H1 (cell line): ENCODE results near the gene ATG9B. TPM values are rescaled to one million over a fixed set of nuclear protein-coding genes. Genes with fewer than 3 reads are reported as not detected.

Experiments
- CTCF ChIA-PET: fragments of 300-600 bp; sonication (Branson Sonifier 250); formaldehyde crosslinking; loops from one replicate; lab custom pipeline; 2021; ENCODE audit not compliant: partially characterized antibody; lab: Charles Lee
- POLR2A ChIA-PET: fragments of 300-600 bp; sonication (Branson Sonifier 250); formaldehyde crosslinking; loops from one replicate; lab custom pipeline; 2021; ENCODE audit warnings: inconsistent platforms; ENCODE audit not compliant: partially characterized antibody; lab: Charles Lee
- DNase-seq, 2 experiments: peaks; one replicate each; pipeline versions ENCODE4 v3.0.0 to v3.0.0-alpha.2; 2010 to 2022; ENCODE audit warnings: low spot score in 2 of 2, low read depth in 1 of 2, mixed read lengths in 1 of 2
- FAIRE-seq: peaks from 2 replicates; lab custom pipeline; 2011; peaks lifted over from hg19 to GRCh38; lab: Jason Lieb, UNC
- H2AFZ ChIP-seq: 2 replicates; pipeline ENCODE4 v1.8.1; 2012; ENCODE audit warnings: low read length, inconsistent platforms
- H2AK5ac ChIP-seq: 2 replicates; pipeline ENCODE4 v1.6.1; 2013; ENCODE audit warnings: low read depth, low read length
- H2BK120ac ChIP-seq: replicated peaks from 2 replicates; pipeline ENCODE3; 2013; ENCODE audit warnings: low read depth, low read length, inconsistent platforms
- H2BK12ac ChIP-seq: 2 replicates; pipeline ENCODE4 v1.6.1; 2013; ENCODE audit warnings: low read depth, low read length
- H2BK15ac ChIP-seq: 2 replicates; pipeline ENCODE4 v1.6.1; 2013; ENCODE audit warnings: low read length
- H2BK20ac ChIP-seq: 2 replicates; pipeline ENCODE4 v1.6.1; 2013; ENCODE audit warnings: low read length
- H2BK5ac ChIP-seq: 2 replicates; pipeline ENCODE4 v1.6.1; 2013; ENCODE audit warnings: low read depth, low read length
- H3K14ac ChIP-seq: 2 replicates; pipeline ENCODE4 v1.6.1; 2013; ENCODE audit warnings: inconsistent platforms; ENCODE audit not compliant: insufficient read length
- H3K18ac ChIP-seq: 2 replicates; pipeline ENCODE4 v1.6.1; 2013; ENCODE audit warnings: low read length; ENCODE audit errors: extremely low read depth
- H3K23ac ChIP-seq: 2 replicates; pipeline ENCODE4 v1.6.1; 2013; ENCODE audit warnings: inconsistent platforms; ENCODE audit not compliant: insufficient read length
- H3K23me2 ChIP-seq: 2 replicates; pipeline ENCODE4 v1.6.1; 2013; ENCODE audit warnings: low read depth, low read length
- H3K27ac ChIP-seq: 2 replicates; pipeline ENCODE4 v1.6.1; 2011; ENCODE audit warnings: low read depth, low read length, inconsistent platforms
- H3K27me3 ChIP-seq, 4 experiments: replicated peaks in 1 of 4; 1 replicate in 1 of 4; 2 replicates in 3 of 4; pipeline versions ENCODE4 v1.6.1 to v1.8.1; 2011 to 2013; ENCODE audit warnings: low read length in 3 of 4, mild to moderate bottlenecking in 3 of 4, inconsistent platforms in 2 of 4, mixed read lengths in 2 of 4, moderate library complexity in 1 of 4; ENCODE audit not compliant: control insufficient read depth in 3 of 4, insufficient read depth in 3 of 4; ENCODE audit errors: extremely low read depth in 1 of 4
- H3K36me3 ChIP-seq, 4 experiments: 2 replicates each; pipeline versions ENCODE4 v1.6.1 to v1.8.1; 2011 to 2013; ENCODE audit warnings: mild to moderate bottlenecking in 4 of 4, low read length in 3 of 4, moderate library complexity in 2 of 4, control low read depth in 1 of 4, inconsistent platforms in 1 of 4; ENCODE audit not compliant: insufficient read depth in 4 of 4, control insufficient read depth in 2 of 4
- H3K4ac ChIP-seq: replicated peaks from 2 replicates; pipeline ENCODE3; 2013; ENCODE audit warnings: low read length, low read depth, mixed read lengths, inconsistent platforms; ENCODE audit not compliant: insufficient read length
- H3K4me1 ChIP-seq, 4 experiments: replicated peaks in 1 of 4; 1 replicate in 1 of 4; 2 replicates in 3 of 4; pipeline versions ENCODE4 v1.6.1 to v1.8.1; 2011 to 2013; ENCODE audit warnings: low read length in 3 of 4, inconsistent platforms in 2 of 4, mixed read lengths in 1 of 4; ENCODE audit not compliant: insufficient read depth in 4 of 4, control insufficient read depth in 3 of 4
- H3K4me2 ChIP-seq, 2 experiments: 2 replicates each; pipeline versions ENCODE4 v1.6.1 to v1.8.1; 2011 to 2013; ENCODE audit warnings: low read depth in 2 of 2, low read length in 2 of 2, control low read depth in 1 of 2, inconsistent platforms in 1 of 2, mild to moderate bottlenecking in 1 of 2; ENCODE audit not compliant: insufficient read depth in 1 of 2
- H3K4me3 ChIP-seq, 4 experiments: fragments of 200-600, 300-600 bp in 1 of 4; sonication (generic), shearing (Covaris generic), sonication (Bioruptor Twin) in 1 of 4; 2 replicates each; pipeline versions ENCODE4 v1.5.1 to v1.8.1; 2011 to 2016; ENCODE audit warnings: low read length in 4 of 4, low read depth in 3 of 4, control low read depth in 2 of 4, inconsistent platforms in 2 of 4, mild to moderate bottlenecking in 2 of 4, mixed read lengths in 1 of 4, moderate library complexity in 1 of 4; ENCODE audit not compliant: insufficient read depth in 2 of 4; ENCODE audit errors: extremely low read depth in 1 of 4
- H3K56ac ChIP-seq: replicated peaks from 2 replicates; pipeline ENCODE3; 2013; ENCODE audit warnings: low read depth, mild to moderate bottlenecking, mixed read lengths, low read length, inconsistent platforms; ENCODE audit not compliant: insufficient read length
- H3K79me1 ChIP-seq: 2 replicates; pipeline ENCODE4 v1.6.1; 2013; ENCODE audit warnings: low read depth, low read length, control low read depth
- H3K79me2 ChIP-seq, 2 experiments: 2 replicates each; pipeline versions ENCODE4 v1.6.1 to v1.8.1; 2012 to 2013; ENCODE audit warnings: low read length in 2 of 2, mild to moderate bottlenecking in 2 of 2, inconsistent platforms in 1 of 2; ENCODE audit not compliant: insufficient read depth in 2 of 2, control insufficient read depth in 1 of 2
- H3K9ac ChIP-seq, 4 experiments: replicated peaks in 1 of 4; 1 replicate in 1 of 4; 2 replicates in 3 of 4; pipeline versions ENCODE4 v1.6.1 to v1.8.1; 2011 to 2013; ENCODE audit warnings: low read depth in 3 of 4, low read length in 3 of 4, control low read depth in 2 of 4, mild to moderate bottlenecking in 2 of 4, moderate library complexity in 2 of 4, inconsistent platforms in 1 of 4; ENCODE audit errors: extremely low read depth in 1 of 4
- H3K9me3 ChIP-seq, 2 experiments: 2 replicates each; pipeline versions ENCODE4 v1.6.1 to v1.8.1; 2012 to 2013; ENCODE audit warnings: mild to moderate bottlenecking in 2 of 2, moderate library complexity in 2 of 2, control low read depth in 1 of 2, inconsistent platforms in 1 of 2, low read depth in 1 of 2, low read length in 1 of 2, mixed read lengths in 1 of 2; ENCODE audit not compliant: insufficient read depth in 2 of 2
- H4K20me1 ChIP-seq, 2 experiments: replicated peaks in 1 of 2; 2 replicates each; pipeline versions ENCODE3 to v1.8.1; 2011 to 2013; ENCODE audit warnings: inconsistent platforms in 2 of 2, low read length in 2 of 2, mild to moderate bottlenecking in 1 of 2; ENCODE audit not compliant: insufficient read depth in 2 of 2, control insufficient read depth in 1 of 2
- H4K5ac ChIP-seq: 2 replicates; pipeline ENCODE4 v1.6.1; 2013; ENCODE audit warnings: low read length, low read depth, mixed read lengths, inconsistent platforms; ENCODE audit not compliant: insufficient read length
- H4K8ac ChIP-seq: 2 replicates; pipeline ENCODE4 v1.8.0; 2013; ENCODE audit warnings: mild to moderate bottlenecking, moderate library complexity, low read length, inconsistent platforms; ENCODE audit not compliant: insufficient read depth; ENCODE audit errors: extremely low read depth
- H4K91ac ChIP-seq: replicated peaks from 2 replicates; pipeline ENCODE3; 2013; ENCODE audit warnings: low read length, mixed read lengths, inconsistent platforms; ENCODE audit not compliant: insufficient read length
- BACH1 ChIP-seq: IDR thresholded peaks from 2 replicates; pipeline ENCODE4 v1.6.1; 2012; ENCODE audit warnings: low read length, improper control_type of control experiment
- CTBP2 ChIP-seq: IDR thresholded peaks from 2 replicates; pipeline ENCODE4 v1.7.0; 2011; ENCODE audit warnings: borderline replicate concordance, mild to moderate bottlenecking, moderate library complexity, mixed read lengths, low read length; ENCODE audit not compliant: insufficient read depth, insufficient read length
- EP300 ChIP-seq, 2 experiments: IDR thresholded peaks; 1 replicate in 1 of 2; 2 replicates in 1 of 2; pipeline ENCODE4 v1.6.1; 2011 to 2012; ENCODE audit warnings: low read depth in 2 of 2, low read length in 2 of 2, mild to moderate bottlenecking in 2 of 2, borderline replicate concordance in 1 of 2, inconsistent platforms in 1 of 2, moderate library complexity in 1 of 2
- MAFK ChIP-seq: IDR thresholded peaks from 2 replicates; pipeline ENCODE4 v1.6.1; 2012; ENCODE audit warnings: low read depth, mild to moderate bottlenecking, improper control_type of control experiment, low read length
- MAX ChIP-seq: IDR thresholded peaks from 2 replicates; pipeline ENCODE4 v1.6.1; 2012; ENCODE audit warnings: inconsistent platforms
- PHF8 ChIP-seq: fragments of 200-600 bp; sonication (generic); conservative IDR thresholded peaks from 2 replicates; pipeline ENCODE4 v1.7.1; 2012; ENCODE audit warnings: low read depth, mild to moderate bottlenecking, inconsistent platforms, low read length, moderate library complexity
- POLR2AphosphoS5 ChIP-seq: IDR thresholded peaks from 2 replicates; pipeline ENCODE4 v1.6.1; 2011; ENCODE audit warnings: low read depth, low read length
- RAD21 ChIP-seq, 2 experiments: IDR thresholded peaks in 1 of 2; conservative IDR thresholded peaks in 1 of 2; 2 replicates each; pipeline ENCODE4 v1.6.1; 2011; ENCODE audit warnings: low read depth in 2 of 2, low read length in 2 of 2, improper control_type of control experiment in 1 of 2, inconsistent platforms in 1 of 2, mild to moderate bottlenecking in 1 of 2, moderate library complexity in 1 of 2
- YY1 ChIP-seq: IDR thresholded peaks from 2 replicates; pipeline ENCODE4 v1.6.1; 2011; ENCODE audit warnings: low read depth, mild to moderate bottlenecking, low read length
- WGBS, 2 experiments: shearing (Covaris generic) in 1 of 2; methylation state at CpG; one replicate each; pipeline versions ENCODE4 v1.1.6 to v1.1.7; 2013 to 2015; ENCODE audit warnings: low lambda C conversion rate in 2 of 2, mixed read lengths in 2 of 2, inconsistent platforms in 1 of 2, low coverage in 1 of 2, missing lambda C conversion rate in 1 of 2; ENCODE audit not compliant: insufficient replicate concordance in 2 of 2, insufficient coverage in 1 of 2, insufficient read length in 1 of 2; ENCODE audit errors: extremely low coverage in 1 of 2, missing lambda C conversion rate in 1 of 2; 5-methylcytosine and 5-hydroxymethylcytosine counted together
- polyA plus RNA-seq, 7 experiments: library from polyadenylated mRNA; depleted of rRNA in 3 of 7; stranded (reverse) in 5 of 7; unstranded in 2 of 7; fragments of >200 nt in 5 of 7; fragments of 200-250 nt in 2 of 7; gene quantifications; 1 replicate in 5 of 7; 2 replicates in 1 of 7; 4 replicates in 1 of 7; pipeline versions ENCODE4 v1.2.1 to v1.2.3, GENCODE V29; 2011 to 2013; ENCODE audit warnings: missing spikeins in 2 of 7, mixed read lengths in 2 of 7
- total RNA-seq: library from RNA; stranded (reverse); fragmentation: NEBNext Ultra II Directional; extraction: Animal tissue kit (Norgen Biotek cat#: 25700); gene quantifications from 2 replicates; pipeline ENCODE4 v1.2.1, GENCODE V29; 2021
- TF ChIP-seq, protein P1 (sequence below), 3 experiments: IDR thresholded peaks; 1 replicate in 2 of 3; 2 replicates in 1 of 3; pipeline versions ENCODE4 v1.5.1 to v1.6.1; 2011; ENCODE audit warnings: low read length in 3 of 3, mild to moderate bottlenecking in 3 of 3, inconsistent platforms in 2 of 3, low read depth in 1 of 3, moderate library complexity in 1 of 3; ENCODE audit not compliant: insufficient read depth in 1 of 3; ENCODE audit errors: control extremely low read depth in 1 of 3

Gene ATG9B
- total and polyA plus RNA-seq, 2 of the 8 experiments (the other 6 are each of a cell fraction or from before 2014, with no cell fraction given), result 1.4 to 2.3 TPM

DNA sequence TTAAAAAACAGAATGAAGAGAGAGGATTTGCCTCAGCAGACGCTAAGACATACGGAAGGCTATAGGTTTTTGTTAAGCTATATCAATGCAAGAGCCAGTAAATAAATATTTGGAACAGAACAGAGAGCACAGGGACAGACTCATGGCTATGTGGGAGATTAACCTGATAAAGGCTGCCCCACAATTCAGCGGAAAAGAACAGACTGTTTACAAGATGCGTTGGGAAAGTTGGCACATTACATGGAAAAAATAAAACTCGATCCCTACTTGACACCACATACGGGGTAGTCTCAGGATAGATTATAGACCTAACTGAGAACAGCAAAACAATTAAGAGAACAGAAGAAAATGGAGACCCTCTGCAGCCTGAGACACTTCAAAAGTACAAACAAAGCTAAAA lies 56.9 kb downstream of the ATG9B start:
- no peak overlapping the region for H2BK15ac ChIP-seq
- TF ChIP-seq CTBP2 (no peak), RAD21 (IDR thresholded peaks at IDR 0.05 in 1 of 2, conservative IDR thresholded peaks at IDR 0.05 in 1 of 2; ENCODE audit: low read depth in 2 of 2, low read length in 2 of 2) (no peak), EP300 (IDR thresholded peaks at IDR 0.05; ENCODE audit: borderline replicate concordance in 1 of 2, low read depth in 2 of 2, low read length in 2 of 2) (no peak), MAX (no peak), PHF8 (no peak), YY1 (no peak), BACH1 (no peak), MAFK (no peak), POLR2AphosphoS5 (no peak)
- TF ChIP-seq, protein P1, sequence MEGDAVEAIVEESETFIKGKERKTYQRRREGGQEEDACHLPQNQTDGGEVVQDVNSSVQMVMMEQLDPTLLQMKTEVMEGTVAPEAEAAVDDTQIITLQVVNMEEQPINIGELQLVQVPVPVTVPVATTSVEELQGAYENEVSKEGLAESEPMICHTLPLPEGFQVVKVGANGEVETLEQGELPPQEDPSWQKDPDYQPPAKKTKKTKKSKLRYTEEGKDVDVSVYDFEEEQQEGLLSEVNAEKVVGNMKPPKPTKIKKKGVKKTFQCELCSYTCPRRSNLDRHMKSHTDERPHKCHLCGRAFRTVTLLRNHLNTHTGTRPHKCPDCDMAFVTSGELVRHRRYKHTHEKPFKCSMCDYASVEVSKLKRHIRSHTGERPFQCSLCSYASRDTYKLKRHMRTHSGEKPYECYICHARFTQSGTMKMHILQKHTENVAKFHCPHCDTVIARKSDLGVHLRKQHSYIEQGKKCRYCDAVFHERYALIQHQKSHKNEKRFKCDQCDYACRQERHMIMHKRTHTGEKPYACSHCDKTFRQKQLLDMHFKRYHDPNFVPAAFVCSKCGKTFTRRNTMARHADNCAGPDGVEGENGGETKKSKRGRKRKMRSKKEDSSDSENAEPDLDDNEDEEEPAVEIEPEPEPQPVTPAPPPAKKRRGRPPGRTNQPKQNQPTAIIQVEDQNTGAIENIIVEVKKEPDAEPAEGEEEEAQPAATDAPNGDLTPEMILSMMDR (IDR thresholded peaks at IDR 0.05; ENCODE audit: control extremely low read depth in 1 of 3, insufficient read depth in 1 of 3, low read depth in 1 of 3, low read length in 3 of 3), result no peak

More for the DNA sequence above, 56.9 kb downstream of the ATG9B start:
- no peak overlapping the region for H4K8ac ChIP-seq
- no peak overlapping the region for H3K14ac ChIP-seq
- H3K56ac ChIP-seq, result no peak overlapping the region
- H3K4me1 ChIP-seq, result peaks cover 2 to 31% (median 19%) of the 10 kb centered on the region in 4 experiments
- no peak overlapping the region for H2BK20ac ChIP-seq
- ChIA-PET CTCF (interaction anchor here (1.4 to 27.0 kb wide), 8 partner anchors 4 to 89 kb away, joined by 3 to 797 read pairs (median 17); partner anchors contain the start of genes KCNH2 and NOS3), POLR2A (interaction anchor here (1.2 kb wide), 1 partner anchor 17 kb away, joined by 3 read pairs; no protein-coding TSS in a partner anchor)
- no peaks in the 10 kb centered on the region for H3K36me3 ChIP-seq
- H3K4ac ChIP-seq, result no peak overlapping the region
- H4K91ac ChIP-seq, result no peak overlapping the region
- H3K4me3 ChIP-seq, result no peak overlapping the region
- no peaks in the 10 kb centered on the region for H3K79me2 ChIP-seq
- H3K4me2 ChIP-seq, result no peak overlapping the region
- DNase-seq, result no peak
- H3K23ac ChIP-seq, result no peak overlapping the region
- no peak overlapping the region for H2AFZ ChIP-seq
- no peaks in the 10 kb centered on the region for H3K79me1 ChIP-seq
- no peak overlapping the region for H4K5ac ChIP-seq
- no peaks in the 10 kb centered on the region; a peak in 1 of 7 replicates for H3K27me3 ChIP-seq
- 90% methylated on average over 6 of the region's 6 CpGs; no CpG with 5 or more reads in 1 of the 2 experiments for WGBS, 2 experiments
- no peaks in the 10 kb centered on the region for H4K20me1 ChIP-seq
- H3K18ac ChIP-seq, result no peak overlapping the region
- no peak overlapping the region for H2BK120ac ChIP-seq
- H2BK5ac ChIP-seq, result no peak overlapping the region
- no peak overlapping the region for H2AK5ac ChIP-seq
- H2BK12ac ChIP-seq, result no peak overlapping the region
- H3K9ac ChIP-seq, result no peak overlapping the region
- no peak overlapping the region for H3K27ac ChIP-seq
- peaks cover 3% of the 10 kb centered on the region; the same call in 1 of the 2 replicates for H3K23me2 ChIP-seq
- FAIRE-seq, result no peak
- no peaks in the 10 kb centered on the region for H3K9me3 ChIP-seq
